Skeletal muscle tissue (tissue), 4 donors: Measurements from ENCODE around the gene OR2S2. TPM values are rescaled to one million over a fixed set of nuclear protein-coding genes. Genes with fewer than 3 reads are reported as not detected.

Experiments
- H3K27ac ChIP-seq: one replicate; pipeline ENCODE4 v1.7.0; 2013; ENCODE audit warnings: mild to moderate bottlenecking, low read depth, low read length, inconsistent platforms
- H3K27me3 ChIP-seq, 3 donors: one replicate each; pipeline ENCODE4 v1.7.0; 2013; ENCODE audit warnings: low read length in 3 of 3; ENCODE audit not compliant: control insufficient read depth in 3 of 3, insufficient read depth in 3 of 3
- H3K36me3 ChIP-seq, 3 donors: one replicate each; pipeline ENCODE4 v1.7.0; 2013; ENCODE audit warnings: low read length in 3 of 3; ENCODE audit not compliant: control insufficient read depth in 3 of 3, insufficient read depth in 3 of 3
- H3K4me1 ChIP-seq, 3 donors: one replicate each; pipeline ENCODE4 v1.7.0; 2013; ENCODE audit warnings: low read length in 3 of 3, mild to moderate bottlenecking in 3 of 3; ENCODE audit not compliant: control insufficient read depth in 3 of 3, insufficient read depth in 3 of 3
- H3K4me3 ChIP-seq, 3 donors: one replicate each; pipeline ENCODE4 v1.7.0; 2013; ENCODE audit warnings: low read length in 3 of 3
- H3K9ac ChIP-seq, 3 donors: one replicate each; pipeline ENCODE4 v1.7.0; 2013; ENCODE audit warnings: low read length in 3 of 3, mild to moderate bottlenecking in 3 of 3, moderate library complexity in 2 of 3, low read depth in 1 of 3
- H3K9me3 ChIP-seq, 3 donors: one replicate each; pipeline ENCODE4 v1.7.0; 2013; ENCODE audit warnings: low read length in 3 of 3; ENCODE audit not compliant: control insufficient read depth in 3 of 3
- total RNA-seq: library from RNA; depleted of rRNA; stranded (reverse); fragments of >200 nt; gene quantifications from one replicate; pipeline ENCODE4 v1.2.3, GENCODE V29; 2014
- donor health status: Osteomylitis.

Gene OR2S2
- total RNA-seq, 1 donor from 2014 or later: not detected

GRCh38 chr9:35912791-35913400 is 45.1 kb downstream of the OR2S2 start:
- Histone ChIP-seq H3K27me3 (no peaks in the 10 kb centered on the region), H3K4me1 (peaks cover 29 to 48% (median 43%) of the 10 kb centered on the region in 3 donors), H3K9ac (peak overlapping the region in 1 of 3 donors; percentile 54), H3K9me3 (no peaks in the 10 kb centered on the region), H3K36me3 (peaks cover 0 to 2% (median 0%) of the 10 kb centered on the region in 3 donors), H3K4me3 (peak overlapping the region in 1 of 3 donors; percentile 35), H3K27ac (no peak overlapping the region)

GRCh38 chr9:35911690-35912089 is 46.3 kb downstream of the OR2S2 start:
- Histone ChIP-seq H3K4me1 (peaks cover 41 to 53% (median 51%) of the 10 kb centered on the region in 3 donors), H3K9ac (peak overlapping the region in 2 of 3 donors; percentile 25 to 33), H3K4me3 (peak overlapping the region in 2 of 3 donors; percentile 1 to 45), H3K9me3 (no peaks in the 10 kb centered on the region), H3K27me3 (no peaks in the 10 kb centered on the region), H3K27ac (peak overlapping the region; percentile 88), H3K36me3 (peaks cover 0 to 2% (median 0%) of the 10 kb centered on the region in 3 donors)

- H3K36me3 ChIP-seq: peaks cover 0 to 2% (median 0%) of the 10 kb centered on the region in 3 donors
- H3K27me3 ChIP-seq: no peaks in the 10 kb centered on the region
- H3K9me3 ChIP-seq: no peaks in the 10 kb centered on the region
- peak overlapping the region; percentile 4 to 63 (median 48) for H3K4me3 ChIP-seq
- peak overlapping the region; percentile 88 for H3K27ac ChIP-seq
- peak overlapping the region; percentile 27 to 62 (median 32) for H3K9ac ChIP-seq
- H3K4me1 ChIP-seq: peaks cover 49 to 61% (median 59%) of the 10 kb centered on the region in 3 donors
These were observed 47.2 kb downstream of the OR2S2 start for GRCh38 chr9:35910613-35911359.

GRCh38 chr9:35909687-35910612 is 48.0 kb downstream of the OR2S2 start:
- Histone ChIP-seq H3K9me3 (no peaks in the 10 kb centered on the region), H3K4me1 (peaks cover 57 to 67% (median 64%) of the 10 kb centered on the region in 3 donors), H3K4me3 (peak overlapping the region; percentile 4 to 63 (median 48))

GRCh38 chr9:35909274-35909673 is 48.7 kb downstream of the OR2S2 start, which contains the start of gene SPAAR:
Gene SPAAR, plus strand, starts transcription at chr9:35909490. Its CDS starts 974 bp downstream, at chr9:35910464.
- Histone ChIP-seq H3K27ac (peak within 1 kb of the TSS; percentile 88), H3K9ac (peak within 1 kb of the TSS; percentile 32 to 62 (median 40)), H3K4me3 (peak within 1 kb of the TSS; percentile 4 to 63 (median 48)), H3K27me3 (no peaks in the 10 kb centered on the region), H3K36me3 (peaks cover 0 to 2% (median 0%) of the 10 kb centered on the region in 3 donors), H3K9me3 (no peaks in the 10 kb centered on the region), H3K4me1 (peaks cover 62 to 72% (median 68%) of the 10 kb centered on the region in 3 donors)

More at GRCh38 chr9:35909687-35910612, 48.0 kb downstream of the OR2S2 start:
- Histone ChIP-seq H3K27me3 (no peaks in the 10 kb centered on the region), H3K36me3 (peaks cover 0 to 2% (median 0%) of the 10 kb centered on the region in 3 donors), H3K9ac (peak overlapping the region; percentile 32 to 62 (median 33)), H3K27ac (peak overlapping the region; percentile 88)

GRCh38 chr9:35908504-35909125 is 49.3 kb downstream of the OR2S2 start:
- Histone ChIP-seq H3K9ac (peak overlapping the region; percentile 23 to 62 (median 40)), H3K9me3 (no peaks in the 10 kb centered on the region), H3K27me3 (no peaks in the 10 kb centered on the region), H3K36me3 (peaks cover 0 to 2% (median 0%) of the 10 kb centered on the region in 3 donors), H3K27ac (peak overlapping the region; percentile 88), H3K4me1 (peaks cover 62 to 73% (median 73%) of the 10 kb centered on the region in 3 donors), H3K4me3 (peak overlapping the region in 1 of 3 donors; percentile 63)

GRCh38 chr9:35907711-35908503 is 50.0 kb downstream of the OR2S2 start:
- Histone ChIP-seq H3K36me3 (peaks cover 0 to under 1% (median 0%) of the 10 kb centered on the region in 3 donors), H3K4me3 (peak overlapping the region; percentile 13 to 65 (median 60)), H3K27ac (peak overlapping the region; percentile 88), H3K27me3 (no peaks in the 10 kb centered on the region), H3K4me1 (peaks cover 67 to 75% (median 75%) of the 10 kb centered on the region in 3 donors), H3K9ac (peak overlapping the region; percentile 54 to 71 (median 63)), H3K9me3 (no peaks in the 10 kb centered on the region)
